GM18511 (cell line): ENCODE results near the gene ATRIP.

Experiments
- ATAC-seq: cut with Tn5 transposase; IDR thresholded peaks from one replicate; pipeline ENCODE4 v1.9.1; 2021; ENCODE audit warnings: mild to moderate bottlenecking, moderate library complexity; ENCODE audit not compliant: unreplicated experiment

Gene ATRIP

GRCh38 chr3:48501196-48501595, 54.7 kb downstream of the ATRIP start:
- ATAC-seq = no peak

- ATAC-seq = no peak
These were observed 55.6 kb downstream of the ATRIP start for GRCh38 chr3:48502121-48502520.

- no peak for ATAC-seq
These were observed 56.2 kb downstream of the ATRIP start for GRCh38 chr3:48502728-48503168.

- ATAC-seq = no peak
These were observed 57.0 kb downstream of the ATRIP start for GRCh38 chr3:48503401-48504050.

- ATAC-seq = peak; percentile 49
These were observed 57.8 kb downstream of the ATRIP start, which contains the start of gene SHISA5 for GRCh38 chr3:48504051-48504946. TSS of gene SHISA5 (minus strand) at chr3:48504174. CDS start at chr3:48504094, 80 bp downstream.

- ATAC-seq = no peak
These were observed 58.6 kb downstream of the ATRIP start for GRCh38 chr3:48505146-48505545.

GRCh38 chr3:48505968-48506504, 59.5 kb downstream of the ATRIP start:
- ATAC-seq = no peak

GRCh38 chr3:48507256-48508061, 60.9 kb downstream of the ATRIP start:
- peak; percentile 72 for ATAC-seq

GRCh38 chr3:48511551-48511950, 65.0 kb downstream of the ATRIP start:
- no peak for ATAC-seq

GRCh38 chr3:48514431-48515227, 68.1 kb downstream of the ATRIP start:
- no peak for ATAC-seq
